HG03558 (cell line): Measurements from ENCODE around the gene ZC3H7B.
"Not testable (repeated sequence)": the region's sequence is repeated elsewhere in the genome, so short reads cannot be mapped to it uniquely, and the experiment has no call there.

Experiments used
- ATAC-seq: cut with Tn5 transposase; IDR thresholded peaks from one replicate; pipeline ENCODE4 v1.9.1; 2021; ENCODE audit warnings: moderate number of reproducible peaks; ENCODE audit not compliant: unreplicated experiment; ENCODE audit errors: extremely low read depth

ZC3H7B gene

DNA sequence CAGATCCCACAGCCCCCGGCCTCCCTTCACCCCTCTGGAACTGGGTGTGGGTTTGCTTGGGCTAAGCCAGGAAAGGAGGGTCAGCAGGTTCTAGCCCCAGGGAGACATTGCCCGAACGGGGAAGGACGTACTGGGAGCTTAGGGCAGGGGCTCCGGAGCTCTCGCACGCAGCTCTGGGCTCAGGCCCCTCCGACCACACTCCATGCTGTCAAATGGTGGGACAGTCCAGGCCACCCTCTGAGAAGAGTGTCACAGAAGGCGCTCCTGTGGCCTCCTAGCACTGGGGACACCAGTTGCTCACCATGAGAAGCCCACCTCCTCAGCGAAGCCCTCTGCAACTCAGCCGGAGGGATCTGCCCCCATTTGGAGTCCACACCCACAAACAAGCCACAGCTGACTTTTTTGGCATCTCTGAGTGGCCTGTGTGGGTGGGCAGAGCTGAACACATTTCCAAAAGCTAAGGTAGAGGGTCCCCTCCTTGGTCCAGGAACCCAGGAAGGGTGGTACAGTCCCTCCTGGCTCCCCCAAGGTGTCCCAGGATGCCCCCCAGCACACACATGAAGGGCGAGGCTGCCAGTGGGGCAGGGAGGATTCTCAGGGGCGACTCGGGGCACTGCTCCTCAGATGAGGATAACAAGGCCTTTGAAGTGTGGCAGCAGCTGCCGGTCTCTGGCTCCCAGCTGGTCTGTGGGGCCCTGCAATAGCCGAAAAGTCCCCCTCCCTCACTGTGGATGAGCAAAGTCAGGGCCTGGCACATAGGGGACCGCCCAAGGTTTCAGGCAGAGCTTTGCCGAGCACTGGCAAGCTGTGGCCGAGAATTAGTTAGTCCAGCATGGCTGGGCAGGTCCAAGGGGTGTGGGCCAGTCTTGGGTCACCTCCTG, 67.5 kb downstream of the ZC3H7B start:
- no peak for ATAC-seq

DNA sequence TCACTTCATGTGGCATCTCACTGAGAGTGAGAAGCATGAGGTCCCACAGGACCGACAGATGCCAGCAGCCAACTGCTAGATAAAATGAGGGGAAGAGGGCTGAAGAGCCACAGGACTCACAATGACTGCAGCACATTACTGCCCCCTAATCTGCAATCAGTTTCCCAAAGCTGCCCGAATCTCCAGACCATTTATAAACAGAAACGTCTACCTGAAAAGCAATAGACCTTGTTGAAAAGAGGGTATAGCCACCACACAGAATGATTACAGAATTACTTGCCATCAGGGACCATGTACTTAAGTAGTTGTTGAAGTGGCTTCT, 68.1 kb downstream of the ZC3H7B start:
- no peak for ATAC-seq

DNA sequence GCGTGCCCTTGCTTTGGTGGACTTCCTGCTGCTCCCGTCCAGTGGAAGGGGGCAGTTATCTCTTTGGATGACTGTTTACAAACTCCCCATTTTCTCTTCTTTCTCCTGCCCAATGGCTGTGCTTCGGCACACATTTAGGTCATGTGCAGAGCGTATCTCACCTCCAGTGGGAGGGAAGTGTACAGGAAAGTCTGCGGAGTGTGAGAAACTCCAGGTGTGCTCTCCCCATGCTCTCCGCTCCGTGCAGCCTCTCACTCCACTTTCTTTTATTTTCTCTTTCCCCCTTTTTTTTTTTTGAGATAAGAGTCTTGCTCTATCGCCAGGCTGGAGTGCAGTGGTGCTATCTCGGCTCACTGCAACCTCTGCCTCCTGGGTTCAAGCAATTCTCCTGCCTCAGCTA, 68.5 kb downstream of the ZC3H7B start:
- ATAC-seq: no peak

DNA sequence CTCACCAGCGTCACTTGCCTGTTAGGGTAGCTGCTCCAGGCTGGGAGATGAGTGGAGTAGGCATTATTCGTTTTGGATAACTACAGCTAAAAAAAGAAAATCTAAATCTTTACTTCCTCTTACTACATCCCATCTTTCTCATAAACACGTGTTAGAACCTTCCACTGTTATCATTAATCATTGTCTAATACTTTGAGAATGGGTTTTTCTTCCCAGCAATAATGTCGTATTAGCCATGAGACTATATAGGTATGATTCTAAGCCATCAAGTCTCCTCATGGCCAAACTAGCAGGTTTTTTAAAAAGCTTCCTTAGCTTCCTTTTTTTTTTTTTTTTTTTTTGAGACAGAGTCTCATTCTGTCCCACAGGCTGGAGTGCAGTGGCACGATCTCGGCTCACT, 76.5 kb downstream of the ZC3H7B start:
- ATAC-seq: no peak

DNA sequence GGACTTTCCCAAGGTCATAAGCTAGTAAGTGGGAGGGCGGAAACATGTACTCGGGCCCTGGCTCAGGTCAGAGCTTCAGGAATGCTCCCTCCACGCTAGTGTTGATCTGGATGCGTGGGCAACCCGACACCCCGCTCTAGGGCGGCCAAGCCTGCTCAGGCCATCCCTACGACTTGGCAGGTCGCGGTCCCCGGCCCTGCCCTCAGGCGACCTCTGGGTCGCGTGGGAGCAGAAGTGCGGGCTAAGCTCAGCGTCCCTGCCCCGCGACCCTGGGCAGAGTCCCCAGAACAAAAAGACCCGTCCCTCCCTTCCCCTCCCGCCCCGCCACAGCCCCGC, 79.6 kb downstream of the ZC3H7B start:
- ATAC-seq: no peak

DNA sequence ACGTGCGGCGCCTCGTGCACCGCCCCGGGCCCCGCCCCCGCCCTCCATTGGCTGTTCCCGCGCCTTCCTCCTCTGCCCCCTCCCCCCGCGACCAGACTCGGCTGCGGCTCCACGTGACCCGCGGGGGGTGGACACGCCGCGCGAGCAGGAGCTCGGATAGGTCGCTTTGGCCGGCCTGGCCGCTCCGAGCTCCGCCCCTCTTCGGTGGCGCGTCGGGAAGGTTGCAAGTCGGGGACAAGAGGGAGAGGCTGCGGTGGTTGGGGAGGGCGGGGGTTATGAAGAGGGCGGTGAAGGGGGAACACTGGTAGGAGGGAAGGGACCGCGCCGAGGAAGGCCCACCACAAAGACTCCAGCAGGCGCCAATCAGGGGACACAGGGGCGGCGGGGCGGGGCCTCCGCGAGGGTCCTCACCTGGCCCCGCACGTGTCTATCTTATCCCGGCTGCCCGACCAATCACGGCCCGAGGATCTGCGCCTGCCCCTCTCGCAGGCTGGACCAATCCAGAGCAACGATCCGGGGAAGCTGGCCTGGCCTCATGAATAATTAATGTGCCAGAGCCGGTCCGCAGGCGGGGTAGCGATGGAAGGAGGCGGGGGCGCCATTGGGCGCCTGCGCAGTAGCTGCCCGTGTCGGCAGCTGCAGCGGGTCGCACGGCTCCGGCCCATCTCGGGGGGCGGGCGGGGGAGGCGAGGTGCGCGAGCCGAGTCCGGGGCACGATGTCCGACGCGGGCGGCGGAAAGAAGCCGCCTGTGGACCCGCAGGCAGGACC, 80.2 kb downstream of the ZC3H7B start, which contains the start of gene TEF:
TEF (plus strand) TSS at position 614 of the 769 bp plus-strand sequence; CDS start at position 717, 103 bp downstream.
- ATAC-seq: peak; percentile 50

DNA sequence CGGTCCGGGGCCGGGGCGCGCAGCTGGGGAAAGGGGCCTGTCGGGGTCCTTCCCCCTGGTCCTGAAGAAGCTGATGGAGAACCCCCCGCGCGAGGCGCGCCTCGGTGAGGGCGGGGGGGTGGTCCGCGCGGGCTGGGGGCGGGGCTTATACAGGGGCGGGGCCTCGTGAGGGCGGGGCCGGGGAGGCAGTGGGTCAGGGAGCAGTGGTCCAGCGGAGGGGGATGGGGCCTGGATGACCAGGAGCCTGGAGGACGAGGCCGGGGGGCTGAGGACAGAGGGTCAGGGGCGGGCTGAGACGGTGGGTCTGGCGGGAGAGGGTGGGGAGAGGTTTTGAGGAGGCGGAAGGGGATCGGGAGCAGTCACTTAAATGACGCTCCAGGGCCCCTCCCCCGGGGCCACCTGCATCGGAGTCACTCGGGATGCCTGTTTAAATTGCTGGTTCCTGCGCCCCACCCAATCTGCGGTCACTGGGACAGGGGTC, 80.8 kb downstream of the ZC3H7B start:
- peak; percentile 5 for ATAC-seq

DNA sequence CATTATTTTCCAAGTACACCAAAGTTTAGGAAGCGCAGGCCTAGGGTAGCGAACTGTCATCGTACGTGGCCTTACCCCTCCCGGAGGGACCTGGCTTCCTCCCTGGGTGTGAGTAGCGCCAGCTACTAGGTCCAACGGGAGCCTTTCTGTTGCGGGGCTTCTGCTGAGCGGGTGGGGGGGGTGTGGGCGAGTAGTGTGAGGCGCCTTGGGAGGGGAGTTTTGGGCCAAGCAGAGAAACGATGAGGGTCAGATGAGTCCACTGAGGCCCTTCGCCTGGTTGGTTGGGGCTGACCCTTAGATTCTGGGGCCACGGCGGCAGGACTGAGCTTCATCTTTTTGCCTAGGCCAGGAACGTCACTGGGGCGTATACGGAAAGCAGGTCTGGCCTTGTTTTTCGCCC, 81.3 kb downstream of the ZC3H7B start:
- no peak for ATAC-seq

DNA sequence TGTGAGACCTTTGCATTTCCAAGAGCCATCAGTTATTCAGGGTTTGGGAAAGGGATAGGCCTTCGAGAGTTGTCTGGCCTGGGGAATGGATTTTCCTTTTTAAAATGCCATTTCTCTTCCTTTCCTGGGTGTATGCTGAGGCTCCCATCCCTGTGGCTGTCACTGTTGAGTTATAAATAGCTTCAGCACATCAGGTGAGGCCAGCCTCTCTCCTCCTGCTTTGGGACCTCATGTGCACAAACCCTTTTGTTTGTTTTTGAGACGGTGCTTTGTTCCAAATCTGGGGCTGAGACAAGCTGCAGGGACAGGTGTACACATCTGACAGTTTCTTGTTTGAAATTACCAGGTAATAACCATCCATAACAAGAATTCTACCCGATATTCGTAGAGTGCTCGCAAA, 81.8 kb downstream of the ZC3H7B start:
- no peak for ATAC-seq

DNA sequence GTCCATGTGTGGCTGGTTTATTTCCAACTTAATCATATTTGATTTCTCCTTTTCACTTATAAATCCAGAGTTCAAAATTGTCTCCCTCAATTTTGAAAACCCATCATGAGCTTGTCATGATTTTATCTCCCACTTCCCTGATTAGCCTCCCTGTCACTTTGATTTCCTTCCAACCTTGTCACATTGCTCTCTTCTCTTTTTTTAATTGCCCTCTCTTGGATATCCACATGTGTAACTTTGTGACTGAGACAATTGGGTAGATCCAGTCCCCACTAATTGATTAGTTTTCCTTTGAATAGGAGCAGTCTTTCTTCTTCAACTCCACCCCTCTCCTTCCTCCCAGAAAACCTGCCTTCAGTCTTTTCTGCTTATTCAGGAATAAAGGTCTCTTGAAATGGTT, 82.8 kb downstream of the ZC3H7B start:
- no peak for ATAC-seq

DNA sequence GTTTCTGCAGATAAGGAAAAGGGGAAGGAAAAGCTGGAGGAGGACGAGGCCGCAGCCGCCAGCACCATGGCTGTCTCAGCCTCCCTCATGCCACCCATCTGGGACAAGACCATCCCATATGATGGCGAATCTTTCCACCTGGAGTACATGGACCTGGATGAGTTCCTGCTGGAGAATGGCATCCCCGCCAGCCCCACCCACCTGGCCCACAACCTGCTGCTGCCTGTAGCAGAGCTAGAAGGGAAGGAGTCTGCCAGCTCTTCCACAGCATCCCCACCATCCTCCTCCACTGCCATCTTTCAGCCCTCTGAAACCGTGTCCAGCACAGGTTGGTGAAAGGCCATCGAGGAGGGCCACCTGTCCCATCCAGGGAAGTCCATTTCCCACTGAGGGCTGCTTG, 86.0 kb downstream of the ZC3H7B start:
- ATAC-seq: no peak

DNA sequence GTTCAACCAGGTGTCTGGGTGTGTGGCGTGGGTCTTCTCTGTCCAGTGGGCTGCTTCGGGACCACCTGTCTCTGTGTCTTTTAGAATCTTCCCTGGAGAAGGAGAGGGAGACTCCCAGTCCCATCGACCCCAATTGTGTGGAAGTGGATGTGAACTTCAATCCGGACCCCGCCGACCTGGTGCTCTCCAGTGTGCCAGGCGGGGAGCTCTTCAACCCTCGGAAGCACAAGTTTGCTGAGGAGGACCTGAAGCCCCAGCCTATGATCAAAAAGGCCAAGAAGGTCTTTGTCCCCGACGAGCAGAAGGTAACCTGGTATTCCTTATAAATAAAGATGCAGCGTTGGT, 92.7 kb downstream of the ZC3H7B start:
- ATAC-seq: no peak

DNA sequence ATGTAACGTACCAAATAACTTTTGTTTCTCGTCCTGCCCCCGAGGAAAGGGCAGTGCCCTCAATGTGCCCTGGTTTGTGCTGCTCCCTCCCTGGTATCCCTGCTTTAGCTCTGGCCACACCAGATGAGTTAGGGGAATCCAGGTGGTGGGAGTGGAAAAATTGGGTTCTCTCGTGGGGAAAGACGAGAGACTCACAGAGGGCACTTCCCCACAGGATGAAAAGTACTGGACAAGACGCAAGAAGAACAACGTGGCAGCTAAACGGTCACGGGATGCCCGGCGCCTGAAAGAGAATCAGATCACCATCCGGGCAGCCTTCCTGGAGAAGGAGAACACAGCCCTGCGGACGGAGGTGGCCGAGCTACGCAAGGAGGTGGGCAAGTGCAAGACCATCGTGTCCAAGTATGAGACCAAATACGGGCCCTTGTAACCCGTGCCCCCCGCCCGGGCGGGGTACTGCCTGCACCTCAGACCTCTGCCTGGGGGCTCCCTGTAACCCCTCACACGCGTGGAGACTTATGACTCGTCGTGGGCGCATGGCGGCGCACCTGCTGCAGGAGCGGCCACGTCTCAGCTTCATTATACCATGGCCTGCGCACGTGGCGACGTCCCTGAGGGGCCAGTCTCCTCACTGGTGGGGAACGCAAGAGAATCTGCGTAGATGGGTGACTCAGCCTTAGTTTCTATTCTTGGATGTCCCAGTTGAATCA, 94.4 kb downstream of the ZC3H7B start:
- no peak for ATAC-seq

DNA sequence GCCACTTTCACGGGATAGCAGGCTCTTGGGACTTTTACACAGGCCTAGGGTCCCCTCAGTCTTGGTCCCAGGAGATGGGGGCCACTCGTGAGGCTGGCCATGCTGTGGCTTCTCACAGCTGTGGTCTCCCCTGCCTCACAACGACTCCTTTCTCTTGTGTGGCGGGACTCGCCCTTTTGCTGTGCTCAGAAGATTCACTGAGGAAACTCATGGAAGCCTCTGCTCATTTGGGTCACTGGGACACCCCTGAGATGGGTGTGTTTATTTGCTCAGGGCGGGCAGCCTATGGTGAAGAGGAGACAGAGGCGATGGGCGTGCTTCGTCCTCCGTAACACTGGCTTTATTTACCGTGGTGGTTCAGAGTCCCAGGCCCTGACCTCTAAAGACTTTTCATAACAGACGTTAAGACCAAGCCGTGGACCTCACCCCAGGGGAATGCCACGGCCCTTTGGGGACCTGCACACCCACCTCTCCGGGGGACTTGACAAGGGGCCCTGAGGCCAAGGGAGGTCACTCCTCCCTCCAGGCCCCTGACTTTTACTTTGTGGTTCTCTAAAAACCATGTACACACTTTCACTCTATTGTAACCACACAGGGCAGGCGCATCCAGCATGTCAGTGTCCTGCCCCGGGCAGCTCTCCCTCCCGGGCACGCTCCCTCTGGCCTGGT, 96.0 kb downstream of the ZC3H7B start:
- ATAC-seq: no peak

DNA sequence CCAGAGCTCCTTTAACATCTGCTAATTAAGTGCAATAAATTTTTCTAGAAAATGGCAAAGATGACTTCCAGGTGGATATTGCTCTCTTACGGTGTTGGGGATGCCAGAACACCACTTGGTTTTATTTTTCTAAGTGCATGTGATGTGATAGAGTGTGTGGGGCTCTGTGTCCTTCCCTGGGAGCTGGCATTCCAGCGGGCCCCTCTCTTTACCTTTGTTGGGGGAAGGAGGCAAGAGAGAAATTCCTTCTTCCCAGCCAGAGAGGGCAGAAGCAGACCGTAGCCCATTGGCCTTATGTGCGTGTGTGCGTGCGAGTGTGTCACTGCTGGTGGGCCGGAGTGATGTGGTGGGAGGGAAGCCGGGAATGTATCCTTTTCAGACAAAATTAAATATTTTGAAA, 97.6 kb downstream of the ZC3H7B start:
- ATAC-seq: no peak

DNA sequence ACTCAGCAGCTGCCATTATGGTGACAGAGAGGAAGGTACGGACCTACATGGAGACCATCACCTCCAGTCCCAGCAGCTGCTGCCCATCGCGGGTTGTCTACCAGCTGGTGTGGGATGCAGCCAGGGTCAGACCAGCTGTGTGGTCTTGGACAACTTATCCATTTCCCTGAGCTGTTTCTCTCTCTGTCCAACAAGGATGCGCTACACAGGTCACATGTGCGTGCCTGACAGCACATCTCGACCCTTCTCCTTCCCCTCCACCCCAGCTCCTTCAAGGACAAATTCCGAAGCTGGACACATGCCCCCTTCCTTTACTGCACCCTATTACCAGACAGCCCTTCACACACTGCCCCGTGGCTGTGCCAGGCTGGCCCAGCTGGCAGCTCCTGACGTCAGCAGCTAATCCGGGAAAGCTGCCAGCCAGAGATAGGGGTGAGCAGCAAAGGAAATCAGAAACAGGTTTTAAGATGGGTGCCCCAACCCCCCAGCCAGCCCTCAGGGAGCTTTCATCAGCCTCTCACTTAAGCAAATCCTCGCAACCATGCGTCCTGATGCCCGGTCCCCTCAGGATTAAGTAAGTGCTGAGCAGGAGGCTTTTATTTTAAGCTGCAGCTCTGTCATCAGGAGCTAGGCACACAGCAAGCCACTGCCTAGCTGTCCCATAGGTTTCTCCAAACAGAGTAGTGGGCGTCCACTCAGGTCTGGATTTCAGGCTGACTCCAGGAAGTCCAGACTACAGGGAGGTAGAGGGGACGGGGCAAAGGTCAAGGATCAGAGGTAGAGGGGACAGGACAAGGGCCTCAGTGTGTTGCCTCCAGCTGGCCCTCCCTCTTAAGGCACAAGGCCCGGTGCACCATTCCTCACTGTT, 100.7 kb downstream of the ZC3H7B start:
- ATAC-seq: no peak

DNA sequence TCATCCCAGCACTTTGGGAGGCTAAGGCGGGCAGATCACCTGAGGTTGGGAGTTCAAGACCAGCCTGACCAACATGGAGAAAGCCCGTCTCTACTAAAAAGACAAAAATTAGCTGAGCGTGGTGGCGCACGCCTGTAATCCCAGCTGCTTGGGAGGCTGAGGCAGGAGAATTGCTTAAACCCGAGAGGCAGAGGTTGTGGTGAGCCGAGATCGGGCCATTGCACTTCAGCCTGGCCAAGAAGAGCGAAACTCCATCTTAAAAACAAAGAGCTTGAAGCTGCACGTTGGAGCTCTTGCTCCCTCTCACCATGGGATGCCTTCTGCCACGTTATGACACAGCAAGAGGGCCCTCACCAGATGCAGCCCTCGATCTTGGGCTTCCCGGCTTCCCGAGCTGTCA, 101.5 kb downstream of the ZC3H7B start:
- ATAC-seq: not testable (repeated sequence)

DNA sequence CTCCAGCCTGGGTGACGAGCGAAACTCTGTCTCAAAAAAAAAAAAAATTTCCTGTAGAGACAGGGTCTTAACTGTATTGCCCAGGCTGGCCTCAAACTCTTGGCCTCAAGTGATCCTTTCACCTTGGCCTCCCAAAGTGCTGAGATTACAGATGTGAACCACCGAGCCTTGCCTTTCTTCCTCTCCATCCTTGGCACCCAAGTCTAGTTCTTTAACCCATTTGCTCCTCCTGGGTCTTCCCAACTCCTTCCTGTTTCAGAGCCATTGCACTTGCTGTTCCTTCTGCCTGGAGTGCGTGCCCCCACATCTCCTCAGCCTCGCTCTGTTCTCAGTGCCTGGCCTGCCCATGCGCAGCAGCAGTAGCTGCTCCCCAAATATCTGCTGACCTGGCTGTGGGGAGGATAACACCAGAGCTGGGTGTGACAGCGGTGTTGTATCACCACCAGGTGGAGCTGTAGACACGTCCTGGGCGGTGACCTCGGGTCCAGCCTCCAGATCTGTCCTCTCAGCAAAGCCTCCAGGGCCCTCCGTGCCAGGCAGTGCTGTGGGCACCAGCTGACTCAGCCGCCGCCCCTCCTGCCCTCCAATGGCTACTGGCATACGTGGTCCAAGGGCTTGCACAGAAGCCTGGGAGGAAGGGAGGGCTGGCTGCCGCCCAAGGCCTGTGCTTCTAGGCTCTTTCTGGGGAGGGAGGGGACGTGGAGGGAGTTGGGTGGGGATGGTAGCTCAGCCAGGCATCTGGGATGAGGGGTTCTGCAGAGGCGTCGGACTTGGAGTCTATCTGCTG, 102.4 kb downstream of the ZC3H7B start:
- ATAC-seq: peak; percentile 62

DNA sequence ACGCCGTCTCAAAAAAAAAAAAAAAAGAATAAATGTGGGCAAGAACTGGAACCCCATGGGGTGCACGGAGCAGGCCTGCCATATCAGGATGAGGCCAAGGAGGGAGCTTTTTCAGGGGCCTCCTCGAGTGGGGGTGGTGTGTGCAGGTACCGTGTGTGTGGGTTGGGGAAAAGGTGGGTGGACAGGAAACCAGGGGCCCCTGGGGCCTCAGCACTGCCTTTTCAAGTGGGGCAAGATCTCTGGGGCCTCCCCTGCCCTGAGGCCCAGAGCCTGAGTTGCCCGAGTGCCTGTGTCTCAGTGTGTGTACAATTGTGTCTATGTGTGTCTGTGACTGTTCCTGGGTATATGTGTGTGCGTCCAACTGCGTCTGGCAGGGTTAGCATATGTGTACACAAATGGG, 104.3 kb downstream of the ZC3H7B start:
- ATAC-seq: no peak
